Measurements from ENCODE around the gene NOL12. TPM values are rescaled to one million over a fixed set of nuclear protein-coding genes. Genes with fewer than 3 reads are reported as not detected.
A peak's percentile ranks its signal among the peaks of the same experiment; 100 is the strongest.

Gene NOL12
- total RNA-seq, 1 experiment from 2014 or later: 32.9 TPM

DNA sequence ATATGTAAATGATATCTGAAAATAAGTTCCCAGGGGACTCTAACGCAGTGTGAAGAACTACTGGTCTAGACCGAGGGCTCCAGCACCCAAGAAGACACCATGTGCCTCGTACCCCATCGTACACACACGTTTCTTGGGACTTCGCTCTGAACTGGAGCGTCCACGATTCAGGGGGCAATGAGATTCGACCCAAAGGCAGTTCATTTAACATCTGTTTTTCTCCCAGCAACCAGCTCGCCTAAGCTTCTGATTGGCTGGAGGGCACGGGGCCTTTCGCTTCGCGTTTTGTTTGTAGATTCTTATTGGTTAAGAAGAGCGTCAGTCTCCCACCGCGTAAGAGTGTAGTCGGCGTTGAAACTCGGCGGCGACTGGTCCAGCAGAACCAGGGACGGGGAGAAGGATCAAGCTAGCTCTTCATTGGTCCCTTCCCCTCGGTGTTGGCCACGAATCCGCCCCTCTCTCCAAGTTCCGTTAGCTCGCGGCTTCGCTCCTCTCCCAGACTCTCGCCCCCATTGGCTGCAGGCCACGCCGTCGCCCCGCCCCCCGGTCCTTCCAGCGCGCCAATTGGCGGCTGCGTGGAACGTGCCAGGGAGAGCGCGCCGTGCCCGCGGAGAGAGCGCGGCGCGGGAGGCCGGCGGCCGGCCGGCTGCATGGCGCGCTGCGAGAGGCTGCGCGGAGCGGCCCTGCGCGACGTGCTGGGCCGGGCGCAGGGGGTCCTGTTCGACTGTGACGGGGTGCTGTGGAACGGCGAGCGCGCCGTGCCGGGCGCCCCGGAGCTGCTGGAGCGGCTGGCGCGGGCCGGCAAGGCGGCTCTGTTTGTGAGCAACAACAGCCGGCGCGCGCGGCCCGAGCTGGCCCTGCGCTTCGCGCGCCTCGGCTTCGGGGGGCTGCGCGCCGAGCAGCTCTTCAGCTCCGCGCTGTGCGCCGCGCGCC is 27.7 kb upstream of the NOL12 start, which contains the start of gene PDXP:
Gene PDXP, plus strand, starts transcription at position 591 of the 933 bp plus-strand sequence. Its CDS starts 60 bp downstream, at position 651.
- BruUV-seq (replicated peaks): no TSS peak
- H3K27ac ChIP-seq (ENCODE audit: low read length): 0 out of 2 replicates have a peak within 1 kb of the TSS, but pooled peaks have one; percentile 6
- H4K20me1 ChIP-seq (ENCODE audit: low read length): peaks cover 19% of the 10 kb centered on the region
- no peaks in the 10 kb centered on the region for H3K36me3 ChIP-seq (ENCODE audit: low read depth, low read length)
- H3F3A ChIP-seq (ENCODE audit: low read length, unreplicated experiment): no peaks in the 10 kb centered on the region
- ChIA-PET CTCF (interaction anchor here (0.9 to 1.6 kb wide), 2 partner anchors 15 to 23 kb away, joined by 3 to 8 read pairs; no protein-coding TSS in a partner anchor), POLR2A (ENCODE audit: unreplicated experiment) (interaction anchor here (0.5 to 1.4 kb wide), 7 partner anchors 15 to 161 kb away, joined by 3 to 11 read pairs (median 5); partner anchors contain the start of genes LGALS1 and NOL12)
- peak within 1 kb of the TSS; percentile 55; the same call in 1 of the 2 replicates for H3K9ac ChIP-seq (ENCODE audit: low read length)
- peak within 1 kb of the TSS; percentile 88 for H3K4me3 ChIP-seq (ENCODE audit: low read length)
- H3K27me3 ChIP-seq (ENCODE audit: low read length): no peaks in the 10 kb centered on the region
- intact Hi-C loops (cut with micrococcal nuclease): no loop called here
- peaks cover 39% of the 10 kb centered on the region for H3K79me2 ChIP-seq (ENCODE audit: low read length)
- H2AFZ ChIP-seq (ENCODE audit: low read length): peak within 1 kb of the TSS; percentile 94
- peak within 1 kb of the TSS; percentile 94 for H3K4me2 ChIP-seq (ENCODE audit: low read length)
- TF ChIP-seq EZH2 (IDR thresholded peaks at IDR 0.05; ENCODE audit: low read length, unreplicated experiment) (no peak), EZH2phosphoT487 (IDR thresholded peaks at IDR 0.05; ENCODE audit: borderline replicate concordance, low read length) (no peak)
- TF ChIP-seq, protein P1, sequence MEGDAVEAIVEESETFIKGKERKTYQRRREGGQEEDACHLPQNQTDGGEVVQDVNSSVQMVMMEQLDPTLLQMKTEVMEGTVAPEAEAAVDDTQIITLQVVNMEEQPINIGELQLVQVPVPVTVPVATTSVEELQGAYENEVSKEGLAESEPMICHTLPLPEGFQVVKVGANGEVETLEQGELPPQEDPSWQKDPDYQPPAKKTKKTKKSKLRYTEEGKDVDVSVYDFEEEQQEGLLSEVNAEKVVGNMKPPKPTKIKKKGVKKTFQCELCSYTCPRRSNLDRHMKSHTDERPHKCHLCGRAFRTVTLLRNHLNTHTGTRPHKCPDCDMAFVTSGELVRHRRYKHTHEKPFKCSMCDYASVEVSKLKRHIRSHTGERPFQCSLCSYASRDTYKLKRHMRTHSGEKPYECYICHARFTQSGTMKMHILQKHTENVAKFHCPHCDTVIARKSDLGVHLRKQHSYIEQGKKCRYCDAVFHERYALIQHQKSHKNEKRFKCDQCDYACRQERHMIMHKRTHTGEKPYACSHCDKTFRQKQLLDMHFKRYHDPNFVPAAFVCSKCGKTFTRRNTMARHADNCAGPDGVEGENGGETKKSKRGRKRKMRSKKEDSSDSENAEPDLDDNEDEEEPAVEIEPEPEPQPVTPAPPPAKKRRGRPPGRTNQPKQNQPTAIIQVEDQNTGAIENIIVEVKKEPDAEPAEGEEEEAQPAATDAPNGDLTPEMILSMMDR (conservative IDR thresholded peaks at IDR 0.05; ENCODE audit: low read depth, low read length): no peak
- DNase-seq: peak; percentile 98
- H3K9me2 ChIP-seq (replicated peaks; ENCODE audit: low read length): no peaks in the 10 kb centered on the region
- no peaks in the 10 kb centered on the region for H3K9me3 ChIP-seq (ENCODE audit: low read length)
- peak; percentile 96 for ATAC-seq
- peaks cover 26% of the 10 kb centered on the region for H3K4me1 ChIP-seq (ENCODE audit: insufficient read depth, low read length)

DNA sequence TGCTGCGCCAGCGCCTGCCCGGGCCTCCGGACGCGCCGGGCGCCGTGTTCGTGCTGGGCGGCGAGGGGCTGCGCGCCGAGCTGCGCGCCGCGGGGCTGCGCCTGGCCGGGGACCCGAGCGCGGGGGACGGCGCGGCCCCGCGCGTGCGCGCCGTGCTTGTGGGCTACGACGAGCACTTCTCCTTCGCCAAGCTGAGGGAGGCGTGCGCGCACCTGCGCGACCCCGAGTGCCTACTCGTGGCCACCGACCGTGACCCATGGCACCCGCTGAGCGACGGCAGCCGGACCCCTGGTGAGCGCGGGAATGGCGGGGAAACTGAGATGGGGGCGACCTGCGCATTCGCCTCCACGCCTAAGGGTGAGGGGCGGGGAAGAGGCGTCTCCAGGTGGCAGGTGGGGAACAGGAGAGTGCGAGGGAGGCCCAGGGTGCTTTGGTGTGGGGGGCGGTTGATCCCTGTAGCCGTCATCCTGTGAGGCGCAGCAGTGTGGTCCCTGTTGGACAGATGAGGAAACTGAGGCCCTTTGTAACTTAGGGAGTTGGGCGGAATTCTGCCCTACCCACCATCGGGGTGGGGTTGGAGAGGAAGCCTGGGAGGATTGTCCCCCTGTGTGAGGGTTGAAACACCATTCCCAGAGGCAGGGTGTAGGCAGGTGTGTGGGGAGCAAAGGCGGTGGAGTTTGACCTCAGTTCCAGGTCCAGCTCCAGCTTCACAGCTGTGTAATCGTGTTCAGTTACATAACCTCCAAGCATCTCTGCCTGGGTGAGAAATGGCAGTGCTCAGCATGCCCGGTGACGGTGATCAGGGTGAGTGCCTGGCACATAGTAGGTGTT is 26.9 kb upstream of the NOL12 start:
- H2AFZ ChIP-seq (ENCODE audit: low read length): 0 out of 2 replicates have a peak overlapping the region, but pooled peaks have one; percentile 30
- H3K4me1 ChIP-seq (ENCODE audit: insufficient read depth, low read length): peaks cover 26% of the 10 kb centered on the region
- TF ChIP-seq EZH2 (IDR thresholded peaks at IDR 0.05; ENCODE audit: low read length, unreplicated experiment) (no peak), EZH2phosphoT487 (IDR thresholded peaks at IDR 0.05; ENCODE audit: borderline replicate concordance, low read length) (no peak)
- TF ChIP-seq, protein P1 (conservative IDR thresholded peaks at IDR 0.05; ENCODE audit: low read depth, low read length): no peak
- CTCF ChIA-PET: interaction anchor here (1.6 kb wide), 1 partner anchor 16 kb away, joined by 8 read pairs; no protein-coding TSS in a partner anchor
- H3K9ac ChIP-seq (ENCODE audit: low read length): peak overlapping the region; percentile 55; the same call in 1 of the 2 replicates
- peaks cover 19% of the 10 kb centered on the region for H4K20me1 ChIP-seq (ENCODE audit: low read length)
- no peak for DNase-seq
- TSS peak; percentile 59 for BruUV-seq (replicated peaks)
- no peaks in the 10 kb centered on the region for H3K9me3 ChIP-seq (ENCODE audit: low read length)
- H3K4me3 ChIP-seq (ENCODE audit: low read length): peak overlapping the region; percentile 88
- intact Hi-C loops (cut with micrococcal nuclease): no loop called here
- no peaks in the 10 kb centered on the region for H3F3A ChIP-seq (ENCODE audit: low read length, unreplicated experiment)
- H3K4me2 ChIP-seq (ENCODE audit: low read length): peak overlapping the region; percentile 94
- peaks cover 46% of the 10 kb centered on the region for H3K79me2 ChIP-seq (ENCODE audit: low read length)
- H3K36me3 ChIP-seq (ENCODE audit: low read depth, low read length): no peaks in the 10 kb centered on the region
- H3K27me3 ChIP-seq (ENCODE audit: low read length): no peaks in the 10 kb centered on the region
- POLR2A ChIA-PET (ENCODE audit: unreplicated experiment): interaction anchor here (1.4 kb wide), 1 partner anchor 16 kb away, joined by 4 read pairs; no protein-coding TSS in a partner anchor
- no peak overlapping the region for H3K27ac ChIP-seq (ENCODE audit: low read length)
- ATAC-seq: peak; percentile 1; the same call in 1 of the 2 replicates
- H3K9me2 ChIP-seq (replicated peaks; ENCODE audit: low read length): no peaks in the 10 kb centered on the region

All from PC-3 (cell line).